G401.6 (cell line): ENCODE measurements around the gene HHIP.

ENCODE experiments used
- FAIRE-seq: peaks from 2 replicates; lab custom pipeline; 2012; peaks lifted over from hg19 to GRCh38; lab: Jason Lieb, UNC

Gene HHIP

DNA sequence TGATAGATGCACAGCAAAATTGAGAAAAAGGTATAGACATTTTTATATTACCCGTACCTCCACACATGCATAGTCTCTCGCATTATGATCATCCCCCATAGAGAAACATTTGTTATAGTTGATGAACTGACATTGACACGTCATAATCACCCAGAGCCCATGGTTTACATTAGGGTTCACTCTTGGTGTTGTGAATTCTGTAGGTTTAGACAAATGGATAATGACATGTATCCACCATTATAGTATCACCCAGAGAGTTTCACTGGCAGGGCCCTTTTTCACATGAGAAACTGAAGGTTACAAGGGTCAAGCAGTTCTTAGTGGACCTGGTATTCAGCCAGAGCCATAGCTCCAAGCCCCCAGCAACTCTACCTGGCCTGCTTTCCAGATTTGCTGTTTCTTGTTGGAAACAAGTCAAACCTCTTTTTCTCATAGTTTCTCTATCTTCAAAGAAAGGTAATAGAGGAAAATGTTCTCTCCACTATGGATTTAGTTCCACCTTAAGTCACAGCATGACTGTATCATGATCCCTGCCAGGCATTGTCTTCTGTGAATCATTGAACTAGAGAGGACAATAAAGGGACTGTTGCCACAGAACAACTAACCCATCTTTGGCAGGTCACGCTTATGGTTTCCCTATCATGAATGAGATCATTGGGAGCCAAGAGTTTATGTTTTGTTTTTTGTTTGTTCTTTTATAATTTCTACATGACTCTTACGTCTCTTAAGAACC lies 64.0 kb downstream of the HHIP start:
- no peak for FAIRE-seq

DNA sequence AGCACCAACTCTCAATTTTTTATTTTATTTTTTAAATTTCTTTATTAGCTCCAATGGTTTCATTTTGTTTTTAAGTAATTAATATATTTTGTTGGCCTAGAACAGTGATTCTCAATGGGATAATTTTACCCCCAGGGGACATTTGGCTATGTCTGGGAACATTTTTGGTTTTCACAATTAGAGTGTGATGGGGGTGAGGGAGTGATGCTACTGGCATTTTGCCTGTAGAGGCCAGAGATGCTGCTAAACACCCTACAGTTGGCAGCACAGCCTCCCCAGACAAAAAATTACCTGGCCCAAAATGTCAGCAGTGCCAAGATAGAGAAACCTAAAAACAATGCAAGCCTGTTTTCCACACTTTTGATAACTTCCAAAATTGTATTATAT lies 64.6 kb downstream of the HHIP start:
- no peak for FAIRE-seq

DNA sequence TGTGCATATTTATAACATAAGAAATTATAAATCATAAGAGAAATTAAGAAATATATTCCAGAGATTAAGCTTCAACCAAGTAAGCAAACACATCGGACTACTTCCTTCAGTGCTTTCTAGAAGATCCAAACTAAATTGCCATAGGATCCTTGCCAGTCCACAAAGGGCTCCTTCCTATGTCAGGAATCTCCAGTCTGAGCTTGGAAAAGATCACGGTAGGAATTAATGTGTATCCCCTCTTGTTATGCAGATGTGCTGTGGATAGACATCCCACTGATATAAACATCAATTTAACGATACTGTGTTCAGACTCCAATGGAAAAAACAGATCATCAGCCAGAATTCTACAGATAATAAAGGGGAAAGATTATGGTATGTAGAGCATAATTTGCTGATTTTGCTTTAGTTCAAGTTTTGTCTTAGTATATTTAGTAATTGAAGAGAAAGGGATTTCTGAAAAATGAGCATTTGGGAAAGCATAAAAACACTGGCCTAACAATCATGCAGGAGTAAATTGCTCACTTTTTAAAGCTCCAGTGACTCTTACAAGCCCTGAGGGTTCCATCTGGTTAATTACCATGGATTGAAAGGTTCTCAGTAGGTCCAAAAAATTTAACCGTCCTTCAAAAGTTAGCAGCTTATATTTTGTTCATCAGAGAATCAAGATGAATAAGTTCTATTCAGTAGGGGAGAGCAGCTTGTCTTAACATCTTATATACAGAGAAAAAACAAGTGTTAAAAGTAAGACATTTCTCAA lies 65.9 kb downstream of the HHIP start:
- FAIRE-seq = no peak

DNA sequence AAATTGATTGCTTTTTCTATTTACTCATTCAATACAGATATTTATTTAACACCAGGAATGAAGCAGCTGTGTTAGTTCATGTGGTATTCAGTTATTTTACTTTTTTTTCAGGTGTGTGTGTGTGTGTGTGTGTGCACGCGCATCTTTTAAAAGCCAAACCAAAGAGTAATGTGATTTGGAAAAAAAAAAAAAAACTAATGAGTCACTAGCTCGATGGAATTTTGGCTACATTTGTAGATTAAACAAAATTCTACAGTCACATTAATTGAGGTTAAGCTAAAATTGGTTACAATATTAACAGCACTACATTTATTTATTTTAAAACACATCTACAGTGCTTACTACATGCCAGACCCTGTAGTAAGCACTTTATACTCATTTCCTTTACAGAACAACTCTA lies 66.8 kb downstream of the HHIP start:
- FAIRE-seq = no peak

DNA sequence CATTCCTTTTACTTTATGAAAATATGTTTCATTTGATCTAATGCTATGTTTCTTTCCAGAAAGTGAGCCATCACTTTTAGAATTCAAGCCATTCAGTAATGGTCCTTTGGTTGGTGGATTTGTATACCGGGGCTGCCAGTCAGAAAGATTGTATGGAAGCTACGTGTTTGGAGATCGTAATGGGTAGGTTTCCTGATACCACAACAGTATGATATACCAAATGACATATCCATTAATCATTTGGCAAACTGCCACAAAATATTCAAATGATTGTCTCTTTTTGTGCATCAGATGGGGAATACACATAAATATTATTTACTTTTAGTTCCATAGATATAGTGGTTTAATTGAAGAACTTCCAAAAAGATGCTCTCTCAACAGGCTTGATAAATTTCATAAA lies 68.2 kb downstream of the HHIP start:
- no peak for FAIRE-seq

DNA sequence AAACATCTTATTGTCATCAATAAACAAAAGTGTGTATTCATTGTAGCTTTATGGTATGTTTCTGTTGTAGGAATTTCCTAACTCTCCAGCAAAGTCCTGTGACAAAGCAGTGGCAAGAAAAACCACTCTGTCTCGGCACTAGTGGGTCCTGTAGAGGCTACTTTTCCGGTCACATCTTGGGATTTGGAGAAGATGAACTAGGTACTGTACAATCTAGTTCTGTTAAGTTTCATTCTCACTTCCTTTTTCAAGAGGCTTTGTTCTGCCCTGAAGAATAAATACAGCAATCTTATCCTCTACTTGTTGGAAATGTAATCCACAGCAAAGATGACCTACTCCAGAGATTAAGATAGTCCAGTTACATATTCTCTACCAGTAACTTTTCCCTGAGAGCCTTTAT lies 69.3 kb downstream of the HHIP start:
- FAIRE-seq = no peak

DNA sequence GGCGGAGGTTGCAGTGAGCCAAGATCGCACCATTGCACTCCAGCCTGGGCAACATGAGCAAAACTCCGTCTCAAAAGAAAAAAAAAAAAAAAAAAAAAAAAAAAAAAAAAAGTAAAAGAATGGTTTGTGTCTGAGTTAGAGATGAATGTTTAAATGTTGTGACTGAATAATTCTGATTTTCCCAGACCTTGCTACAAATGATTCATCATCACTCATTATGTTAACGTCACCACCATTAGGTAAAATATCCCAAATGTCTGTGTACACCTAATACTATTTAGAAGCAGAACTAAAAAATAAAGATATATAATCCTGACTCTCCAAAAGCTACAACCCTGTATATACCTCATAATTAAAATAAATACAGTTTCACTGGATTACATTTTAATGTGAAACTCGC lies 70.8 kb downstream of the HHIP start:
- FAIRE-seq = no peak

DNA sequence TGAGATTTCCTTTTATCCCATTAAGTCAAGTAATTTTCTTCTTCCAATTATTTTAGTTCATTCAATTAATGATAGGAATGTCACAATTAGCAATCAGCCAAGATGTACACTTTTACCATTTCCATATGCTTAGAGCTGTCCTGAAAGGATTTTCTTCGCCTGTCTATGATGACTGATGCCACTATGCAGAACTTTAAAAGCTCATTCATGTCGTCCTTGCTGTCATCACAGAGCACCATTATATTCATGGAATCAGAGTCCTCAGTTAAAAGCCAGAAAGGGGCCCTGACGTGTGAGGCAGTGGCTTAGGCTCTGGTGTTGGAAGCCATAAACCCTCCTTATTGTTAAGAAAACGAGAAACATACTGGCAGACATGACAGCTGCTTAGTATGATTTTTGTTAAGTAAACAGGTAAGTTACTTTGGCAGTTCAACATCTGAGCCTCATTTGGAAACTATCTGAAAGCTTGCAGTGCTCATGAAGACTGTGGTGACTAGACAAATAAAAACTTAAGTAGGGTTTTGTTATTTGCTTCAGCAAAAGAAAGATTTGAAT lies 73.1 kb downstream of the HHIP start:
- no peak for FAIRE-seq

DNA sequence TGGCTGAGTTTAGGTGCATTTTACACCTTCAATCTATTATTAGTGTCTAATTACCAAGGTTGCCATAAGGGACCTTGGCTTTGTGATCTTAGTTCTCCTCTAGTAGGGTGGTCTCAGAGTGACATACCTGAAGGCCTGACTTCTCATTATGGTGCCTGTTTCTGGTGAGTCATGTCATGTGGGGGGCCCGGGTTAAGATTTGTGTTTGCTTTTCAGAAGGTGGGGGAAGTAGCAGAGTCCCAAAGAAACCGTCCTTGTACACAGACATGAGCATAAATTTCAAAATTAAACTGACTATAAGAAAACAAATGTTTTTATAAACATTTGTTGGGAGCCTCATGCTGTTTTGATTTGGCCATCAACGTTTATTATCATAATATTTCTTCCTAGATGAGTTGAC lies 74.5 kb downstream of the HHIP start:
- no peak for FAIRE-seq

DNA sequence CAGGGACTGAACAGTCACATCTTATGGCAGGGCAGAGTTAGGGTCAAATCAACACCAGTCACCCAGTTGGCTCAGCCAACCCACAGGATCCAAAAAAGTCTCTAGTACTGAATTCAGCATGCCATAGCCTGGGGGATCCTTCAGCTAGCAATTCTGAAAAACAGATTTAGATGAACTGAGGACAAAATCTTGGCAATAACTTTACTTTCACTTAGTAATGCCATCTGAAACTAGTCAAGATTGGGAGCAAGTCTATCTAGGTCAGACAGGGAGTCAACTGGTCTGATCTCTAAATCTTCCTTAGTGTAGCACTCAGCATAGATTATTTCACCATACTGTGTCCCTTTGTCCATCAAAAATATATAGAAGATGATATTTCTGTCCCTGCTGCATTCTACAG lies 76.0 kb downstream of the HHIP start:
- no peak for FAIRE-seq

DNA sequence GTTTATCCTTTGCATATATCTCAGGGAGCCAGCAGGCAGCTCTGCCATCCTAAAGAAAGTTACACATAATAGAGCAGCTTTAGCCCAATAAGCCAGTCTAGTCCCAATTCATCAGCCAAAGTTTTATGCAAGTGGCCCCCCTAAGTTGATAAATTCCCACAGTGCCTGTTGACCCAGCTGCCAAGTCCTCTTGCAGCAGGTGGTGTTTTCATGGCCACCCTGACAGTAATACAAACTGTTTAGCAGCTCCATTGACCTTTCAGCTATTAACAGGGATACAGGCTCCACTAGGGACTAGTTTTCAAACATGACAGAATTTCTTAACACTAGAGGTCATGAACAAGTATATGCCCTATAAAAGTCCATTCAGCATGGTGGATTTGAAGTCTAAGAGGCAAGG lies 77.5 kb downstream of the HHIP start:
- FAIRE-seq = no peak

DNA sequence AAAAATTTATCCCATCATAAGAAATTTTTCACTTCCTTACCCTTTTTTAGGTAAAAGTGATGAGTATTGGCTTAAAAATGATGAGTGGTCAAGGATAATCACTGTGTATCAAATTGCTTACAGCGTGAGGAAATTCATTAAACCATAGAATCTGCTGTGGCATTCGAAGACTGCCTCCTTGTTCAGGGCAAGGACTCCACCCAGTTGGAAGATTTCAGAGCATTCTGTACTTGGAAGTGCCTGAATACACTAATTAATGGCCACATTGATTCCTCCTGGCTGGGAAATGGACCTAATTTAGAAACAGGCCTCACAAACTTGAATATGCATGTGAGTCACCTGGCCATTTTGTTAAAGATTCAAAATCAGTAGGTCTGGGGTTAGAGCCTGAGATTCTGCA lies 83.2 kb downstream of the HHIP start:
- no peak for FAIRE-seq

DNA sequence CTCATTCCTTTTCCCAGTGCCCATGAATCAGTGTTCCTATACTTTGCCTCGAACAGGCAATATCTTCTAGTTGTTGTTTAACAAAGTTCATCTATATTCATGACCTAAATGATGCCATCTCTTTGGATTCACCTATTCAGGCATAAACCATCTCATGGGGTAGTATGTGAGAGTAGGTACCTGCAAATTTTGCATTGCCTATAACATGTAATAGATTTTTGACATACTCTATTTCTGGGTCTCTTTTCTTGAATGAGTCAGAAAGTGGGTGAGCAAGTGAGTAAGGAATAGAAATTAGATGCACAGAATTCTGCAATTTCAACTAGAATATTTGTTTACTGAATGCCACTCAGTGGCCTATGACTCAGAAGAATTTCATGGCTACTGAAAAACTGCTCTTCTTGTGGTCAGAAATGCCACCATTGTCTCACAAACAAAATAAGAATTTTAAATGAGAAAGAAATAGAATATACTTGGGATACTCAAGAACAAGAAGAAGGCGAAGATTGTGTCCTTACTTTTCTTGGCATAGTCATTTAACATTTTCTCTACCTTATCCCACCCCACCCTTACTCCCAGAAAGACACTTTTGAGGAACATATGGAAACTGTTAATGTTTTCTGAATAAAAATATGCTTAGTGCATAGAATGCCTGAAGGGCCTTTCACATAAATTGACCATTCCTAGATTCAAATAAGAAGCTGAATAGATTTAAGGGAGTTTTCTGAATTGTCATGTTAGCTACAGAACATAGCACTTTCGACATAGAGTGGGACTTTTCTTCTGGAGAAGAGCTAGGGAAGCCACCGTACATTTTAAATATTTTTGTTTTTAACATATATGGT lies 86.8 kb downstream of the HHIP start:
- FAIRE-seq = no peak

DNA sequence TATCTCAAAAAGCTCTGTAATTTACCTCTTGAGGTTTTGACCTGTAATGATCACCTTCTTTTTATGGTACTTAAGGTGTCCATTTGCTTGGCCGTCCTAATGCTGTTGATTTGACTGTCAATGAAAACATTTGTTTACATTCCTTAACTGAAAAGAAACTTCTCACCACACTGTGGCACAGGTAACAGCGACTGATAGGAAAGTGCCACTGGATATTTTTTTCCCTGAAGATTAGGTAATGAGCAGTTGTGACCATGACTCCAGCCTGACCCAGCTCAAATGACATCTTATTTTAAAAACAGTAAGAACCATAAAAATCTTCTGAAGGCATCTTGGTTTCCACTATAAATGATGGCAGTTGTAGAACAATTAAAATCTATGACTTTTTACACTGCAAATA lies 87.6 kb downstream of the HHIP start:
- no peak for FAIRE-seq

DNA sequence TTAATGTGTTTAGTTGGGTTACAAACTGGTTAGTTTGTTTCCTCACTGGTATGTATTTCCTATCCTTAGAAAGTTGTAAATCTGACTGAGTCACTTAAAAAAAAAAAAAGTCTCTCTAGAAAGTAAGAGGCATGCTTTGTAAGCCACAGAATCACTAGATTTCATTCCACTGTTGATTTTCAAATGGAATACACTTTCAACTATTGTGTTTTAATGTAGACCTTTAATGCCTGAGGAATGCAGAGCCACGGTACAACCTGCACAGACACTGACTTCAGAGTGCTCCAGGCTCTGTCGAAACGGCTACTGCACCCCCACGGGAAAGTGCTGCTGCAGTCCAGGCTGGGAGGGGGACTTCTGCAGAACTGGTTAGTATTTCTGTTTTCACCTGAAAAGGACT lies 88.6 kb downstream of the HHIP start:
- no peak for FAIRE-seq

DNA sequence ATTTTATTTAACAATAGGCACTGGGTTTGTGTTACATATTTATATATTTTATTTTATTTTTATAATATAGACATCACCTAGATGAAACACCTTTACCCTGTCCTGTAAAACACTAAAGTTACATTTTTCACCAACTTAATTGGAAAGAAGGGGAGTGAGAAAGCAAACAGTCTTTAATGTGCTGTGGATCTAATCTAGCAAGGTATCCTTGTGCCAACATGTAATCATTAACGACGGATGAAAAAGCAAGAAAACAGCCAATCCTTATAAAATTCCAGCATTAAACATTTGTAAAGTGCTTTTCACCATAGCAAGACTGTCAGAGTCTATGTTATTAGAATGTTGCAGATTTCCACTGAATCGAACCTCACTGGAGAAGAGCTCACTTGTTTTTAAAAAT lies 92.7 kb downstream of the HHIP start:
- FAIRE-seq = no peak

DNA sequence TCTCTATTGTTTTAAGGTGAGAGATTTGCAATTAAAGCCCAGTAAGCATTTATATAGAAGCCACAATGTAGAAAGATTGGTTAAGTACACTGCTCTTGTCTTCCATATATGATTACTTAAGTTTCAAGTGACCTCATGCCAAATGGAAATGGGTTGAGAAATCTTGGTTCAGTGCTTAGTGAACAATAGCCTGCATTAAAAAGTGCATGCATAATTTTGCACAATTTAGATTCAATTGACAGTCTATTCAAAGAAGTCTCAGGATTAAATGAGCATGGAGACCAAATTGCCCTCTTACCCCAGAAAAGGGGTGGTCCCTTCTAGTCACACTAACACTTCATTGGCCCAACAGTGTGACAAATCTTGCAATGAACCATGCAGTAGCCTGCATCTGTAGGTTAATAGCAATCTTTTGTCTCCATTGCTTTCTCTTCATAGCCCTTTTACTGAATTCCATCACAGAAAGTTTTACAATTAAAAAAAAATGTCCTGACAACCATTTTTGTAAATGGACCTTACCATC lies 93.6 kb downstream of the HHIP start:
- FAIRE-seq = no peak

DNA sequence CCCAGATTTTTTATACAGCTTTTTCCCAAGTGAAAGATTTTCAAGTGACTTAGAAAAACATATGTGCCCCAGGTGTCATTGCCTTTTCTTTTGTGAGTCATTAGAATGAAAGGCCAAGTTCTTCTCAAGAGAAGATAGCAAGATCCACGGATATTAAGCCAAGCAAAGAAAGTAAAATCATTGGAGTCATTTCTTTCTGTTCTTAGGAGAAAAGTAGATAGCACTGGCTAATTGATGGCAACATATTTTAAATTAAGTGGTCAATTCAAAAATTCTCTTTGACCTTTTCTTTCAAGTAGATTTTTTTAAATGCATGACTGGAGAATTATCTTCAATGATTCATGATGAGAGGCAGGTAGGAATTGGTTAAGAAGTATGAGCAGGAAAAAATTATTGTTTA lies 94.4 kb downstream of the HHIP start:
- no peak for FAIRE-seq

DNA sequence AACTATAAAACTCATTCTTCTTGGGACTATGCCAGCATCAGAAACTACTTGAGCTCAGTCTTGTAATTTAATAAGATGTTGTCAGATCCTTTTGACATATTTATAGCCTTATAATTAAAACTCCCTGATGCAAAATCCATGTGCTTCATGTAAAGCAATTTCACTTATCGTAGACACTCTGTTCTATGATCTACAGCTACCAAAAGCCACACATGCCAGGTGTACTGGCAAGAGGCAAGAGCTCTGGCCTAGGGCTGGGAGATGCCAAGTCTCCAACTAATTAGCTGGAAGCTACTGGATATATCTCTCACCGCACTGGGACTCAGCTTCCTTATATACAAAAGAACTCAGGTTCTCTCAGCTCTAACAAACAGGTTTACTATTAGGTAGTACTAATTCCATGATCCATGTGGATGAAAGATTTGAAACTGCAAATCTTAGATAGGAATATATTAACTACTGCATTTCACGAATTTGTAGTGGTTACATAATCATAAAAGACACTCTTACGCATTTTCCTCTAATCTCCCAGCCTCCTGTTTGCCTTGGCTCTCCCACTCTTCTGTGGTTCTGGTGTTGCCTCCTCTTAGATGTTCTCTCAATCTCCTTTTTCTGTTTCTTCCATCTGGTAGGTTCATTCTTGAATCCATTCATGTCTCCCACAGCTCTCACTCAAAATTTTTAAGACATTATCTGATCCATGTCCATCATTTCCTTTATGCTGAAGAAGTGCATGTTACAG lies 103.0 kb downstream of the HHIP start:
- no peak for FAIRE-seq

DNA sequence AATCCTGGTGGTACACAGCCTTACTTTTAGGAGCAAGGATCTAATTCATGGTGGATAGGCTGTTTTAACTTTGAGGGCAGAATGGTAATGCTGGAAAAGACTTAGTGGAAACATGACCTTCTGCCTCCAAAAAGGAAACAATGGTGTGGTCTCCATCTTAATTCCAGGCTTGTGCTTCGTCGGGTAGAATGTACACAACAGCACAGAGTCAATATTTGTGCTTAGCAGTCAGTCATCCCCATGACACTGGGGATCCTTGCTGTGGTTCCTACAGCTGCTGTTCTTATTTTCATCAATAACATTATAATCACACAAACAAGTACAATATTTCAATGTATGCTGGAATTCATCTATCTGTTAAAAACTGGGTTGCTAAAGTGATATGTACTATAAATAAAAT lies 104.4 kb downstream of the HHIP start:
- no peak for FAIRE-seq

DNA sequence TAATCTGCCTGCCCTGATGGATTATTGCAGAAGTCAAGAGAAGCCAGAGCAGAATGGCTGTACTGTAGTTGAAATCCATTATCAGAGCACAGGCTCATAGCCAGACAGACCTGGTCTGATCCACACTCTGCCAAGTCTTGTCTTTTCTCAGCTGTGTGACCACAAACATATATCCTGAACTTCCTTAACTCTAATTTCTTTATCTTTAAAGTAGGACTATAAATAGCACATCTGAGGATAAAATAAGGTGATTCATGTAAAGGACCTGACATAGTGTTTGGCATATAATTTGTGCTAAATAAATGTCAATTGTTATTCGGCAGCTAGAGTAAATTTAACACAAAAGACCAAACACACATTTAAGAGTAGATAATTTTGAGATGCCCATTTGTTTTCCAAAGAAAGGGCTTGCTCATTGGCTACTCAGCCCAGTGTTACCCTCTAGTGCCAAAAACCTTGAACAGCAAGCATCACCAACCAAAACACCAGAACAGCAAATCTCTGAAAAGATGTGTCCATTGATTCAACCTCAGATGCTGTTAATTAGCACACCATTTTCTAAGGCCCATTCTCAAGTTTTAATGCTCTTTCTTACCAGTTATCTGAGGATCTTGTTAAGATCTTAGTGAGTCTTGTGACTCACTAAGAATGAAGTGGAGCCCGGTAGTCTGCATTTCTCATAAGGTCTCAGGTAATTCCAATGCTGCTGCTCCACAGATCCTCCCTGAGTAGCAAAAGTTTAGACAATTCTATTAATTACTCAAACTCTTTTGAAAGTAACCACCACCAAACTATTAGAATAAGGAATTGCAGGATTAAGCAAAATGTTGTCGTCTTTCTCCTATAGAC lies 108.8 kb downstream of the HHIP start:
- no peak for FAIRE-seq
